ENCODE results near the gene DMD.

The DMD gene

GRCh38 chrX:31649201-31649600 lies 1562.1 kb downstream of the DMD start:
- H3K79me2 ChIP-seq (ENCODE audit: low read length): no peaks in the 10 kb centered on the region
- no peaks in the 10 kb centered on the region for H3F3A ChIP-seq (ENCODE audit: insufficient read depth, low read length)
- TF ChIP-seq EZH2 (optimal IDR thresholded peaks at IDR 0.05; ENCODE audit: low read depth, low read length) (no peak), CTCF (IDR thresholded peaks at IDR 0.05; ENCODE audit: low read length) (no peak), EZH2phosphoT487 (IDR thresholded peaks at IDR 0.05; ENCODE audit: low read length) (no peak)
- H3K27ac ChIP-seq (ENCODE audit: low read length): no peak overlapping the region
- no peaks in the 10 kb centered on the region for H3K9me3 ChIP-seq (replicated peaks; ENCODE audit: insufficient read depth, low read length)
- no peaks in the 10 kb centered on the region for H3K9me2 ChIP-seq (replicated peaks; ENCODE audit: insufficient read depth, low read length)
- no peak overlapping the region for H3K4me2 ChIP-seq (ENCODE audit: low read depth, low read length)
- H3K4me1 ChIP-seq (ENCODE audit: low read length): no peaks in the 10 kb centered on the region
- H2AFZ ChIP-seq (ENCODE audit: low read length): no peak overlapping the region
- no peak overlapping the region for H3K4me3 ChIP-seq (ENCODE audit: low read length)
- H3K36me3 ChIP-seq (replicated peaks; ENCODE audit: insufficient read depth, low read length): no peaks in the 10 kb centered on the region
- no peak for DNase-seq
- no peaks in the 10 kb centered on the region for H4K20me1 ChIP-seq (ENCODE audit: insufficient read depth, low read length)
- H3K27me3 ChIP-seq (replicated peaks; ENCODE audit: insufficient read depth, low read length): no peaks in the 10 kb centered on the region
- H3K9ac ChIP-seq (ENCODE audit: low read length): no peak overlapping the region

DNA sequence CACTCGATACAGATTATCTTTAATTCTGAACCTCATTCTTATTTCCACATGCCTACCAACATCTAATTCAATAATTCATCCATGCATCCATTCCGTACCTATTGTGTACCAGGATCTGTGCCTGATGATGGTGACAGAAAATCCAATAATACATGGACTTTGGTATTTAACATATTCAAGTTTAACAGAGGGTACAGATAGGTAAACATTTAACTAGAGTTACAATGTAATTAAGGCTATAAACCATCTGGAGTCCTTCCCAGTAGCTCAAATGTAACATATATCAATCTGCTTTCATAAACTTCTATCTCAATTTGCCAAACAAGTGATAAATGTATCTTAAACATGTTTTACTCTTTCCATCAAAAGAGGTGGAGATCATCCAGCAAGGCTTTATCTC lies 1578.0 kb downstream of the DMD start:
- Histone ChIP-seq H3K27ac (ENCODE audit: low read length) (no peak overlapping the region), H3K79me2 (ENCODE audit: low read length) (no peaks in the 10 kb centered on the region), H3K9me3 (replicated peaks; ENCODE audit: insufficient read depth, low read length) (no peaks in the 10 kb centered on the region), H4K20me1 (ENCODE audit: insufficient read depth, low read length) (no peaks in the 10 kb centered on the region), H3K4me1 (ENCODE audit: low read length) (no peaks in the 10 kb centered on the region), H2AFZ (ENCODE audit: low read length) (no peak overlapping the region), H3K9ac (ENCODE audit: low read length) (no peak overlapping the region), H3K4me2 (ENCODE audit: low read depth, low read length) (no peak overlapping the region), H3K9me2 (replicated peaks; ENCODE audit: insufficient read depth, low read length) (no peaks in the 10 kb centered on the region), H3F3A (ENCODE audit: insufficient read depth, low read length) (no peaks in the 10 kb centered on the region), H3K27me3 (replicated peaks; ENCODE audit: insufficient read depth, low read length) (no peaks in the 10 kb centered on the region), H3K36me3 (replicated peaks; ENCODE audit: insufficient read depth, low read length) (no peaks in the 10 kb centered on the region), H3K4me3 (ENCODE audit: low read length) (no peak overlapping the region)
- no peak for DNase-seq
- TF ChIP-seq EZH2phosphoT487 (IDR thresholded peaks at IDR 0.05; ENCODE audit: low read length): no peak

- H3K4me1 ChIP-seq (ENCODE audit: low read length): no peaks in the 10 kb centered on the region
- H3K79me2 ChIP-seq (ENCODE audit: low read length): no peaks in the 10 kb centered on the region
- TF ChIP-seq EZH2phosphoT487 (IDR thresholded peaks at IDR 0.05; ENCODE audit: low read length) (no peak), CTCF (IDR thresholded peaks at IDR 0.05; ENCODE audit: low read length) (no peak), EZH2 (optimal IDR thresholded peaks at IDR 0.05; ENCODE audit: low read depth, low read length) (no peak)
- no peaks in the 10 kb centered on the region for H3K9me2 ChIP-seq (replicated peaks; ENCODE audit: insufficient read depth, low read length)
- H3F3A ChIP-seq (ENCODE audit: insufficient read depth, low read length): no peaks in the 10 kb centered on the region
- H4K20me1 ChIP-seq (ENCODE audit: insufficient read depth, low read length): no peaks in the 10 kb centered on the region
- no peak overlapping the region for H3K4me2 ChIP-seq (ENCODE audit: low read depth, low read length)
- no peak overlapping the region for H3K27ac ChIP-seq (ENCODE audit: low read length)
- H3K4me3 ChIP-seq (ENCODE audit: low read length): no peak overlapping the region
- no peak overlapping the region for H2AFZ ChIP-seq (ENCODE audit: low read length)
- no peaks in the 10 kb centered on the region for H3K36me3 ChIP-seq (replicated peaks; ENCODE audit: insufficient read depth, low read length)
- DNase-seq: no peak
- no peaks in the 10 kb centered on the region for H3K27me3 ChIP-seq (replicated peaks; ENCODE audit: insufficient read depth, low read length)
- no peaks in the 10 kb centered on the region for H3K9me3 ChIP-seq (replicated peaks; ENCODE audit: insufficient read depth, low read length)
- no peak overlapping the region for H3K9ac ChIP-seq (ENCODE audit: low read length)
These were observed 1582.2 kb downstream of the DMD start for GRCh38 chrX:31629195-31629594.

- Histone ChIP-seq H2AFZ (ENCODE audit: low read length) (no peak overlapping the region), H3K4me1 (ENCODE audit: low read length) (no peaks in the 10 kb centered on the region)
These were observed 1602.2 kb downstream of the DMD start for GRCh38 chrX:31609130-31609529.

More at GRCh38 chrX:31609130-31609529, 1602.2 kb downstream of the DMD start:
- no peak for DNase-seq
- Histone ChIP-seq H3K27ac (ENCODE audit: low read length) (no peak overlapping the region), H3K4me2 (ENCODE audit: low read depth, low read length) (no peak overlapping the region), H3K79me2 (ENCODE audit: low read length) (no peaks in the 10 kb centered on the region), H3K9ac (ENCODE audit: low read length) (no peak overlapping the region), H3K9me2 (replicated peaks; ENCODE audit: insufficient read depth, low read length) (no peaks in the 10 kb centered on the region), H4K20me1 (ENCODE audit: insufficient read depth, low read length) (no peaks in the 10 kb centered on the region), H3K36me3 (replicated peaks; ENCODE audit: insufficient read depth, low read length) (no peaks in the 10 kb centered on the region), H3K9me3 (replicated peaks; ENCODE audit: insufficient read depth, low read length) (no peaks in the 10 kb centered on the region), H3K4me3 (ENCODE audit: low read length) (no peak overlapping the region), H3K27me3 (replicated peaks; ENCODE audit: insufficient read depth, low read length) (no peaks in the 10 kb centered on the region), H3F3A (ENCODE audit: insufficient read depth, low read length) (no peaks in the 10 kb centered on the region)
- TF ChIP-seq EZH2phosphoT487 (IDR thresholded peaks at IDR 0.05; ENCODE audit: low read length) (no peak), CTCF (IDR thresholded peaks at IDR 0.05; ENCODE audit: low read length) (no peak)

Data from MM.1S (cell line).